ENCODE results near the gene TMEM150B. TPM values are rescaled to one million over a fixed set of nuclear protein-coding genes. Genes with fewer than 3 reads are reported as not detected.

The TMEM150B gene
- total and polyA plus RNA-seq, 9 donors = 0.36 to 3.8 (median 0.81) TPM

- DNase-seq = no peak
- H3K4me3 ChIP-seq (ENCODE audit: low read length) = no peak overlapping the region
- no CpG with 5 or more reads among the region's 3 CpGs for WGBS (ENCODE audit: insufficient coverage)
- H3K9me3 ChIP-seq (replicated peaks; ENCODE audit: control insufficient read depth, low read depth, low read length) = no peaks in the 10 kb centered on the region
- no peaks in the 10 kb centered on the region for H3K36me3 ChIP-seq (ENCODE audit: control insufficient read depth, insufficient read depth, low read length)
- peaks cover 22% of the 10 kb centered on the region for H3K4me1 ChIP-seq (ENCODE audit: control insufficient read depth, insufficient read depth, low read length)
- H3K27me3 ChIP-seq (ENCODE audit: control insufficient read depth, insufficient read depth, low read length) = peaks cover 45% of the 10 kb centered on the region
- no peak overlapping the region for H3K27ac ChIP-seq (ENCODE audit: low read length)
Observed at GRCh38 chr19:55366790-55367189, 41.6 kb upstream of the TMEM150B start.

- 62% methylated on average over 19 of the region's 19 CpGs for WGBS (ENCODE audit: insufficient coverage)
- Histone ChIP-seq H3K27me3 (ENCODE audit: control insufficient read depth, insufficient read depth, low read length) (peaks cover 37% of the 10 kb centered on the region), H3K4me3 (ENCODE audit: low read length) (no peak overlapping the region), H3K36me3 (ENCODE audit: control insufficient read depth, insufficient read depth, low read length) (no peaks in the 10 kb centered on the region), H3K4me1 (ENCODE audit: control insufficient read depth, insufficient read depth, low read length) (peaks cover 22% of the 10 kb centered on the region), H3K27ac (ENCODE audit: low read length) (no peak overlapping the region), H3K9me3 (replicated peaks; ENCODE audit: control insufficient read depth, low read depth, low read length) (no peaks in the 10 kb centered on the region)
- no peak for DNase-seq
Observed at GRCh38 chr19:55365964-55366363, 40.8 kb upstream of the TMEM150B start.

- Histone ChIP-seq H3K27me3 (ENCODE audit: control insufficient read depth, insufficient read depth, low read length) (peaks cover 31% of the 10 kb centered on the region), H3K27ac (ENCODE audit: low read length) (no peak overlapping the region), H3K4me1 (ENCODE audit: control insufficient read depth, insufficient read depth, low read length) (peaks cover 18% of the 10 kb centered on the region), H3K4me3 (ENCODE audit: low read length) (no peak overlapping the region), H3K9me3 (replicated peaks; ENCODE audit: control insufficient read depth, low read depth, low read length) (no peaks in the 10 kb centered on the region), H3K36me3 (ENCODE audit: control insufficient read depth, insufficient read depth, low read length) (no peaks in the 10 kb centered on the region)
- 79% methylated on average over 7 of the region's 8 CpGs for WGBS (ENCODE audit: insufficient coverage)
- no peak for DNase-seq
Observed at GRCh38 chr19:55365245-55365644, 40.1 kb upstream of the TMEM150B start.

GRCh38 chr19:55362990-55363716, 38.0 kb upstream of the TMEM150B start, which contains the start of gene GARIN5B:
Gene GARIN5B, minus strand, starts transcription at chr19:55363260. Its CDS starts 194 bp downstream, at chr19:55363066.
- H3K4me3 ChIP-seq (ENCODE audit: low read length) = no peak within 1 kb of the TSS
- no peaks in the 10 kb centered on the region for H3K9me3 ChIP-seq (replicated peaks; ENCODE audit: control insufficient read depth, low read depth, low read length)
- H3K27ac ChIP-seq (ENCODE audit: low read length) = no peak within 1 kb of the TSS
- WGBS (ENCODE audit: insufficient coverage) = 70% methylated on average over 20 of the region's 27 CpGs
- H3K4me1 ChIP-seq (ENCODE audit: control insufficient read depth, insufficient read depth, low read length) = peaks cover under 1% of the 10 kb centered on the region
- H3K36me3 ChIP-seq (ENCODE audit: control insufficient read depth, insufficient read depth, low read length) = no peaks in the 10 kb centered on the region
- H3K27me3 ChIP-seq (ENCODE audit: control insufficient read depth, insufficient read depth, low read length) = peaks cover 15% of the 10 kb centered on the region
- no peak for DNase-seq

GRCh38 chr19:55362174-55362989, 37.2 kb upstream of the TMEM150B start:
- no peak overlapping the region for H3K27ac ChIP-seq (ENCODE audit: low read length)
- no peaks in the 10 kb centered on the region for H3K4me1 ChIP-seq (ENCODE audit: control insufficient read depth, insufficient read depth, low read length)
- no peak overlapping the region for H3K4me3 ChIP-seq (ENCODE audit: low read length)
- no peak for DNase-seq
- no peaks in the 10 kb centered on the region for H3K36me3 ChIP-seq (ENCODE audit: control insufficient read depth, insufficient read depth, low read length)
- 66% methylated on average over 28 of the region's 38 CpGs for WGBS (ENCODE audit: insufficient coverage)
- peaks cover 14% of the 10 kb centered on the region for H3K27me3 ChIP-seq (ENCODE audit: control insufficient read depth, insufficient read depth, low read length)
- no peaks in the 10 kb centered on the region for H3K9me3 ChIP-seq (replicated peaks; ENCODE audit: control insufficient read depth, low read depth, low read length)

- Histone ChIP-seq H3K9me3 (replicated peaks; ENCODE audit: control insufficient read depth, low read depth, low read length) (no peaks in the 10 kb centered on the region), H3K27me3 (ENCODE audit: control insufficient read depth, insufficient read depth, low read length) (peaks cover 24% of the 10 kb centered on the region), H3K36me3 (ENCODE audit: control insufficient read depth, insufficient read depth, low read length) (no peaks in the 10 kb centered on the region), H3K4me3 (ENCODE audit: low read length) (no peak overlapping the region), H3K4me1 (ENCODE audit: control insufficient read depth, insufficient read depth, low read length) (no peaks in the 10 kb centered on the region), H3K27ac (ENCODE audit: low read length) (no peak overlapping the region)
- 82% methylated on average over 13 of the region's 16 CpGs for WGBS (ENCODE audit: insufficient coverage)
- DNase-seq = no peak
Observed at GRCh38 chr19:55360902-55361301, 35.8 kb upstream of the TMEM150B start.

GRCh38 chr19:55358943-55359908, 34.1 kb upstream of the TMEM150B start:
- Histone ChIP-seq H3K36me3 (ENCODE audit: control insufficient read depth, insufficient read depth, low read length) (no peaks in the 10 kb centered on the region), H3K27me3 (ENCODE audit: control insufficient read depth, insufficient read depth, low read length) (peaks cover 41% of the 10 kb centered on the region), H3K4me1 (ENCODE audit: control insufficient read depth, insufficient read depth, low read length) (peaks cover 4% of the 10 kb centered on the region), H3K27ac (ENCODE audit: low read length) (no peak overlapping the region), H3K4me3 (ENCODE audit: low read length) (no peak overlapping the region), H3K9me3 (replicated peaks; ENCODE audit: control insufficient read depth, low read depth, low read length) (no peaks in the 10 kb centered on the region)
- DNase-seq = no peak
- 68% methylated on average over 26 of the region's 32 CpGs for WGBS (ENCODE audit: insufficient coverage)

- no peak overlapping the region for H3K27ac ChIP-seq (ENCODE audit: low read length)
- 80% methylated on average over 19 of the region's 19 CpGs for WGBS (ENCODE audit: insufficient coverage)
- no peak for DNase-seq
- no peaks in the 10 kb centered on the region for H3K9me3 ChIP-seq (replicated peaks; ENCODE audit: control insufficient read depth, low read depth, low read length)
- H3K27me3 ChIP-seq (ENCODE audit: control insufficient read depth, insufficient read depth, low read length) = peaks cover 46% of the 10 kb centered on the region
- H3K4me3 ChIP-seq (ENCODE audit: low read length) = no peak overlapping the region
- peaks cover 10% of the 10 kb centered on the region for H3K4me1 ChIP-seq (ENCODE audit: control insufficient read depth, insufficient read depth, low read length)
- H3K36me3 ChIP-seq (ENCODE audit: control insufficient read depth, insufficient read depth, low read length) = no peaks in the 10 kb centered on the region
Observed at GRCh38 chr19:55358493-55358892, 33.4 kb upstream of the TMEM150B start.

- Histone ChIP-seq H3K27me3 (ENCODE audit: control insufficient read depth, insufficient read depth, low read length) (peaks cover 75% of the 10 kb centered on the region), H3K27ac (ENCODE audit: low read length) (no peak overlapping the region), H3K4me3 (ENCODE audit: low read length) (no peak overlapping the region), H3K36me3 (ENCODE audit: control insufficient read depth, insufficient read depth, low read length) (no peaks in the 10 kb centered on the region), H3K4me1 (ENCODE audit: control insufficient read depth, insufficient read depth, low read length) (peaks cover 14% of the 10 kb centered on the region), H3K9me3 (replicated peaks; ENCODE audit: control insufficient read depth, low read depth, low read length) (no peaks in the 10 kb centered on the region)
- 4% methylated on average over 8 of the region's 13 CpGs for WGBS (ENCODE audit: insufficient coverage)
- DNase-seq = no peak
Observed at GRCh38 chr19:55355213-55355821, 30.2 kb upstream of the TMEM150B start.

All from muscle of leg (tissue), 11 donors.